Measurements from ENCODE around the gene FNDC3B.

Gene FNDC3B

DNA sequence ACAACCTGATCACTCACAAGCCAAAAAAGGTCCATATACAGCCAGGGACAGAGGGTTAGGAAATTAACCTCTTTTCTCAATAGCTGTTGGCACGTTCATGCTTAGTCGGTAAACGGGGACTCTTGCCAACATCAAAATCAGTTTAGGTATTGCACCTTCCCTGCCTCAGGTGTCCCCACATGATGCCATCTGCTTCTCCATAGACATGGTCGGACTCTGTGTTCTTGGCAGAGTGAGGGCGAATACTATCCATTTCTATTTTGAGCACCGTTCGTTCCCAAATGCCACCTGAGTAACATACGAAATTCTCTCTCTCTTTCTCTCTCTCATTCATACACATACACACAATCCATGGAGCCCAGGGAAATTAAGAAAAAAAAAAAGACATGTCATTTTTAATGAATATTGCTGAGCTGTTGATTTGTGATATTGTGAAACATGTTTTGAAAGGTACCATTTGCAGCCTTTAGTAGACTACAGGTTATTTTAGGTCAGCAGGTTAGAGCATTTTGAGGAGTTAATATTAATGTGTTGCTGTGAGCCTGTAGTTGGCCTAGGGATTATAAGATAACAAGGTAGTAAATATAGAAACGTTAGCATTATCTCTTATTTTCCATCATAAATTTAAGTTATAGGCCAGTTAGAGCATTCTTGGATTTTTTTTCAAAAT, 330.3 kb downstream of the FNDC3B start:
- no peaks in the 10 kb centered on the region for H3K4me1 Mint-ChIP-seq (ENCODE audit: low read depth)
- H3K36me3 Mint-ChIP-seq: peaks cover 49% of the 10 kb centered on the region
- H3K9me3 Mint-ChIP-seq (ENCODE audit: low read depth): no peaks in the 10 kb centered on the region
- H3K4me3 Mint-ChIP-seq: no peak overlapping the region
- no peaks in the 10 kb centered on the region for H3K27me3 Mint-ChIP-seq
- no peak overlapping the region for H3K27ac Mint-ChIP-seq

DNA sequence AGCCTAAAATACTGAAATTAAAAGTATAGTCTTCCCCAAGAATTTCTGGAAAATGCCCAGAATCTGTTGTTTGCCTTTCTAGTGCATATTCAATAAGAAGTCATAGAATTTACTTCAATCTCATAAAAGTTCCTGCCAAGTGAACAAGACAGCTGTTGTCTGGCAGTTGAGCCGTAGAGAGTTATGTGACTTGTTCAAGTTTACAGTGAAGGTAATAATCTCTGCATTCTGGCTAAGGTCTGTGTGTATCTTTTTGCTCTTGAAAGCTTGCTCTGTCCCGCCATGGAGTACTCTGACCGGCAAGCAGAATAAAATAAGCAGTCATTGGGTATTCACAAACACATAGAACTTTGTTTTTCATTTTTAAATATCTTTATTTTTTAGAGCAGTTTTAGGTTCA, 331.0 kb downstream of the FNDC3B start:
- Mint-ChIP-seq H3K36me3 (peaks cover 50% of the 10 kb centered on the region), H3K4me1 (ENCODE audit: low read depth) (no peaks in the 10 kb centered on the region), H3K27me3 (no peaks in the 10 kb centered on the region), H3K4me3 (no peak overlapping the region), H3K9me3 (ENCODE audit: low read depth) (no peaks in the 10 kb centered on the region), H3K27ac (no peak overlapping the region)

GRCh38 chr3:172371544-172371943, 332.2 kb downstream of the FNDC3B start:
- no peaks in the 10 kb centered on the region for H3K27me3 Mint-ChIP-seq
- H3K36me3 Mint-ChIP-seq: peaks cover 44% of the 10 kb centered on the region
- H3K9me3 Mint-ChIP-seq (ENCODE audit: low read depth): no peaks in the 10 kb centered on the region
- H3K4me3 Mint-ChIP-seq: no peak overlapping the region
- no peak overlapping the region for H3K27ac Mint-ChIP-seq
- H3K4me1 Mint-ChIP-seq (ENCODE audit: low read depth): no peaks in the 10 kb centered on the region

GRCh38 chr3:172372895-172373294, 333.5 kb downstream of the FNDC3B start:
- Mint-ChIP-seq H3K9me3 (ENCODE audit: low read depth) (no peaks in the 10 kb centered on the region), H3K27me3 (no peaks in the 10 kb centered on the region), H3K27ac (no peak overlapping the region), H3K4me1 (ENCODE audit: low read depth) (no peaks in the 10 kb centered on the region), H3K4me3 (no peak overlapping the region), H3K36me3 (peaks cover 39% of the 10 kb centered on the region)

GRCh38 chr3:172373912-172374311, 334.5 kb downstream of the FNDC3B start:
- Mint-ChIP-seq H3K9me3 (ENCODE audit: low read depth) (peaks cover 2% of the 10 kb centered on the region), H3K4me1 (ENCODE audit: low read depth) (no peaks in the 10 kb centered on the region), H3K27me3 (no peaks in the 10 kb centered on the region), H3K27ac (no peak overlapping the region), H3K4me3 (no peak overlapping the region), H3K36me3 (peaks cover 50% of the 10 kb centered on the region)

DNA sequence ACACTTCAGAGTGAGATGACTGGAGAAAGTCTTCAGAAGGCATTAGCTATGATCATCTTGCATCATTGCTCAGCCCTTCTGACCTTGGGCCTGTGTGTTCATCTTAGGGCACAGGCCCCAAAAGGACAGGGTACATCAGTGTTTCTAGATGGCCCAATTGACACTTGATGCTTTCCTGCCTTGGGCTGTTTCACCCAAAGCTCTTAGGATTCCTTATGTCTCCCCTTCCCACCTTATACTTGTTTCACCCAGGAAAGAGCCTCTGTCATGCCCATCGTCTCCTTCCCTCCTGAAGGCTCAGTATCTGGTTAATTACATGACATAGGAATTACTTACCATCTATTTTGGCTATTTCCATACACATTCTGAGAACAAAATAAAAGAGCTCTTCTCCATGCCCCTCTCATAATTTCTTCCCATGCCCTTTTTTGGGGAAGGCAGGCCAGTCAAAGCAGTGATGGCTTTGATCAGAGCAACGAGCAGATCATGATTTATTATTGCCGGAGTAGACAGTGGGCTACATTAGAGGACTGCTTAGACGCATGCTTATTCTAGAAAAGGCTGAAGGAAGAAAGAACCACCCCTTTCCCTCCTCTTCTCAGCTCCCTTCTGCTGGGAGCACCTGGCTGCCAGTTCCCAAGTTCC, 335.9 kb downstream of the FNDC3B start:
- Mint-ChIP-seq H3K4me1 (ENCODE audit: low read depth) (no peaks in the 10 kb centered on the region), H3K27ac (no peak overlapping the region), H3K9me3 (ENCODE audit: low read depth) (peaks cover 8% of the 10 kb centered on the region), H3K4me3 (no peak overlapping the region), H3K27me3 (no peaks in the 10 kb centered on the region), H3K36me3 (peaks cover 55% of the 10 kb centered on the region)

- Mint-ChIP-seq H3K9me3 (ENCODE audit: low read depth) (peaks cover 14% of the 10 kb centered on the region), H3K4me1 (ENCODE audit: low read depth) (no peaks in the 10 kb centered on the region), H3K27me3 (no peaks in the 10 kb centered on the region), H3K4me3 (no peak overlapping the region), H3K36me3 (peaks cover 61% of the 10 kb centered on the region), H3K27ac (no peak overlapping the region)
Measured at GRCh38 chr3:172376402-172376801, 337.0 kb downstream of the FNDC3B start.

DNA sequence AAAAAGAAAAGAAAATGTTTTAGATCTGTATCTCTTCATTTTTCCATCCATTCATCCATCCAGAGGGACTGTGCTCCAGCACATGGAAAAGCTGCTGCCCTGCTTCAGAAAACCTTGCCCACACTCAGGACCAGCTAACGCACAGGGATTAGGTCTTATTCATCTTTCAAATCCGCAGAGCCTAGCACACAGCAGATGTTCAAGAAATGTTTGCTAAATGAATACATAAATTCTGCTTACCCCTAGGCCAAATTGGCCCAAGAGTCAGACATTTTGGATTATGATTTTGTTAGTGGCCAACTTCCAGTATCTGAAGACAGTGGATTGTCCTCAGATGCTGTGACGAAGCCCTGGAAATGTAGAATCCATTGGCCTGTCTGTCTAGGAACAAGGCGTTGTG, 337.5 kb downstream of the FNDC3B start:
- Mint-ChIP-seq H3K27ac (no peak overlapping the region), H3K36me3 (peaks cover 59% of the 10 kb centered on the region), H3K27me3 (no peaks in the 10 kb centered on the region), H3K4me3 (no peak overlapping the region), H3K4me1 (ENCODE audit: low read depth) (no peaks in the 10 kb centered on the region), H3K9me3 (ENCODE audit: low read depth) (peaks cover 14% of the 10 kb centered on the region)

DNA sequence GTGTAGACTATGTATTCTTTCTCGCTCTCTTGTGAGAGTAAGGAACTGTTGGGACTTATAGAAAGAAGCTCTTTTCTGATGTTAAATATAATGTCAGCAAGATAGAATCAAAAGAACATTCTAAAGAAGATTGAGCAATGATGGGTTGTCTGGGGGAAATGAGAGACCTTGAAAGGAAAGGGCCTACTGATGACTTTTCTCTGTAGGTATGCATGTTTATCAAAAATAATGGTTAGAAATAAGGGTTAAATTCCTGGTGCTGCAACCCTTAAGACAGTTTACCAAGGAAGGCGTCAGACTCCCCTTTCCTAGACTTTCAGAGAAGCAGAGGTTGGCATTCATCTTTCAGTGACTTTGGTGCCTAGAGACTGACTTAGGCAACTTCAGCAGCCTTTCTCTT, 339.1 kb downstream of the FNDC3B start:
- Mint-ChIP-seq H3K4me3 (no peak overlapping the region), H3K4me1 (ENCODE audit: low read depth) (no peaks in the 10 kb centered on the region), H3K27ac (no peak overlapping the region), H3K36me3 (peaks cover 67% of the 10 kb centered on the region), H3K27me3 (no peaks in the 10 kb centered on the region), H3K9me3 (ENCODE audit: low read depth) (peaks cover 14% of the 10 kb centered on the region)

- Mint-ChIP-seq H3K36me3 (peaks cover 62% of the 10 kb centered on the region), H3K4me3 (no peak overlapping the region), H3K4me1 (ENCODE audit: low read depth) (no peaks in the 10 kb centered on the region), H3K27me3 (no peaks in the 10 kb centered on the region), H3K9me3 (ENCODE audit: low read depth) (peaks cover 14% of the 10 kb centered on the region), H3K27ac (no peak overlapping the region)
Measured at GRCh38 chr3:172379372-172379771, 340.0 kb downstream of the FNDC3B start.

- Mint-ChIP-seq H3K36me3 (peaks cover 64% of the 10 kb centered on the region), H3K27ac (no peak overlapping the region)
Measured at GRCh38 chr3:172380632-172381031, 341.3 kb downstream of the FNDC3B start.

DNA sequence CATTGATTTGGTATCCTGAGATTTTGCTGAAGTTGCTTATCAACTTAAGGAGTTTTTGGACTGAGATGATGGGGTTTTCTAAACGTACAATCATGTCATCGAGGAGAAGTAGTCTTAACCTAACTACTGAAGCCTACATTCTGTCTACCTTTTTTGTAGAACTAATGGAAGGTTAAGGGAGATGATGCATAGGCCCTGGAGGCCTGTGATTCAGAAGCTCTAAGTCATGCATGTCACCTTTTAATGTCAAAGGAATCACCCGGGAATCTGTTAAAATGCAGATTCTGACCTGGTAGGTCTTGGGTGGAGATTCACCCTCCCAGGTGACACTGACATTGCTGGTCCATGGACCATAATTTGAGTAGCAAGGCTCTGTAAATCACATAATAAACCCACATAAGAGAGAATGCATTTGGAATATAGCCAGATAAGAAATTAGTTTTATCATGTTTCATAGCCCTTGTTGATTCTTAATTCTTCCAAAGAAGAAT, 344.0 kb downstream of the FNDC3B start:
- Mint-ChIP-seq H3K9me3 (ENCODE audit: low read depth) (peaks cover 14% of the 10 kb centered on the region), H3K36me3 (peaks cover 53% of the 10 kb centered on the region), H3K27ac (no peak overlapping the region), H3K4me1 (ENCODE audit: low read depth) (no peaks in the 10 kb centered on the region), H3K4me3 (no peak overlapping the region), H3K27me3 (no peaks in the 10 kb centered on the region)

More at GRCh38 chr3:172380632-172381031, 341.3 kb downstream of the FNDC3B start:
- Mint-ChIP-seq H3K27me3 (no peaks in the 10 kb centered on the region), H3K4me1 (ENCODE audit: low read depth) (no peaks in the 10 kb centered on the region), H3K4me3 (no peak overlapping the region), H3K9me3 (ENCODE audit: low read depth) (peaks cover 14% of the 10 kb centered on the region)

DNA sequence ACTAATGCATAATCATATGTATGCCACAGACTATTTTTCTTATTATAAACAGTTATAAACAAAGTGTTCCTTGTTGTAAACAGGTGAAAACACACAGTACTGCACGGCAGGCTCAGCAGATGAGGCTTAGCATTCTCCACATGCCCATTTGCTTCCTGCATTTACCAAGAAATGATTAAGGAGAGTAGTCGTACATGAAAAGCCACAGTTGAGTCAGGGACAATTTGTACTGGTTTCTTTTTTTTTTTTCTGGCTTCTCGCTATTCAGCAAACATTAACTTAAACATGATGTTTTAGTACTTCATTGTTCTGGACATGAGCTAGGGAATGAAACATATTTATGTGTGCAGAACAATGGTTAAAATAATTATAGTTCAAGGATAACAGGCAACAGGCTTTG, 345.5 kb downstream of the FNDC3B start:
- Mint-ChIP-seq H3K27me3 (no peaks in the 10 kb centered on the region), H3K9me3 (ENCODE audit: low read depth) (peaks cover 8% of the 10 kb centered on the region), H3K36me3 (peaks cover 41% of the 10 kb centered on the region), H3K4me1 (ENCODE audit: low read depth) (no peaks in the 10 kb centered on the region), H3K4me3 (no peak overlapping the region), H3K27ac (no peak overlapping the region)

DNA sequence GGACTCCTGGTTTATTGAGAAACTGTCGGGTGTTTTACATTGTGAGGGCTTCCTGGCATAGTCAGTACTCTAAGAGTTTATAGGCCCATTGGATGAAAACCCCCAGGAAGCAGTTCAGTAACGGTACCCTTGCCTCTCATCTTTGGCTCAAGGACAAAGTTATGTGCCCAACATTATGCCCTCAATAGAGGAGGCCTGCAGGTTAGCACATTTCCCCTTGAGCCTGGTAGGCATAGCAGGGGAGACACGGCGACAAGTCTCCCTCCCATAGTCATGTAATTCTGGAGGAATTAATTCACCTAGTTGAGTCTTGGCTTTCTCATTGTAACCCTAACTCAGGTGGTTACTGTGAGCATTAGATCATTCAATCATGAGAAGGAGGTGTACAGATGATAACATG, 348.4 kb downstream of the FNDC3B start:
- Mint-ChIP-seq H3K9me3 (ENCODE audit: low read depth) (no peaks in the 10 kb centered on the region), H3K4me3 (no peak overlapping the region), H3K27ac (no peak overlapping the region), H3K36me3 (peaks cover 26% of the 10 kb centered on the region), H3K27me3 (no peaks in the 10 kb centered on the region), H3K4me1 (ENCODE audit: low read depth) (no peaks in the 10 kb centered on the region)

DNA sequence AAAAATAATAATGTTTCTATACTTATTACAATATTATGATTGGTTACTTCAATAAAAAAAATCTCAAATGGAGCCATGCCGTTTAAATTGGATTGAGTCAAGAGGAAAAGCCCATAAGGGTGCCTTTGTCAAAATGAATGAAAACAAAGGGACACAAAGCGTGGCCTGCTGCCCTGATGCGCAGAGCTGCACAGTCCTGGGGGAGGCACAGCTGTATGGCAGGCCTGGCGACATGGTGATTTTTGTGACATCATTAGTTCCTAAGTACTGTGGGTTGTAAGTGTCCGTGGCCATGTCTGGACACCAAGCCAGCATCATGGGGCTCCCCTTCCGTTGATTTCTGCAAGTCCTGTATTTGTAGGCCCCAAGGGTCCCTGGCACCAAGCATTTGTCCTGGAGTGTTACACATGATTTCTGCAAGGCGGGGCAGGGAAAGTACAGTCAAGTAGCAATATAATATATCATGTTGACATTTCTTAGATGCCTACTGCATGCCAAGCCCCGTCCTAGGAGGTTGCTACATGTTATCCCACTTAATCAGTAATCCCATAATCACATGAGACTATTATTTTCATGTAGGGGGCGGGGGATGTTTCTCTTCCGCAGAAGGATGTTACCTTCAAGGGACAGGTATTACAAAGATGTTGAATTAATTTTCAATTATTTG, 349.2 kb downstream of the FNDC3B start:
- H3K9me3 Mint-ChIP-seq (ENCODE audit: low read depth): no peaks in the 10 kb centered on the region
- H3K4me3 Mint-ChIP-seq: no peak overlapping the region
- H3K4me1 Mint-ChIP-seq (ENCODE audit: low read depth): no peaks in the 10 kb centered on the region
- H3K36me3 Mint-ChIP-seq: peaks cover 28% of the 10 kb centered on the region
- no peak overlapping the region for H3K27ac Mint-ChIP-seq
- H3K27me3 Mint-ChIP-seq: no peaks in the 10 kb centered on the region
